ENCODE results near the gene TACC2. TPM values are rescaled to one million over a fixed set of nuclear protein-coding genes. Genes with fewer than 3 reads are reported as not detected.

Gene TACC2
- total RNA-seq, 4 donors from 2014 or later: 31.0 to 52.5 (median 42.2) TPM

DNA sequence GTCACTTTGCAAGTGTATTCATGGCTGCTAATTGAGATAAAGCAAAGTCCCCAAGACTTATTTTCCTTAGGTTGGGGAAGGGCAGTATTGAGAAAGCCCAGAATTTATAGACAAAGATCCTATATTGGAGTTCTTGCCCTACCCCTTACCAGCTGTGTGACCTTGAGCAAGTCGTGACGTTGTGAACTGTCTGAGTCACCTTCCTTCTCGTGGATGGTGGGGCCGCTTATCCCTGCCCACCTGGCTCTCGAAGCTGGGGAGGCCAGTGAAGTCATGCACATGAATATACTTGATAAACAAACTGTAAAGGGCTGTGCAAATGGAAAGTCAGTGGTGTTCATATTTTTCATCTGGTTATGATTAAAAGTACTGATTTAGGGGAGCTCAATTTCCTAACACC is 127.4 kb downstream of the TACC2 start:
- H3K27me3 ChIP-seq: no peaks in the 10 kb centered on the region
- TF ChIP-seq EP300 (IDR thresholded peaks at IDR 0.05) (no peak), CTCF (IDR thresholded peaks at IDR 0.05) (no peak), POLR2A (IDR thresholded peaks at IDR 0.05) (no peak)
- H3K4me3 ChIP-seq: no peak overlapping the region
- WGBS, 2 donors: 62 to 63% methylated on average over 5 of the region's 5 CpGs
- H3K9me3 ChIP-seq: no peaks in the 10 kb centered on the region
- H3K36me3 ChIP-seq: no peaks in the 10 kb centered on the region
- H3K27ac ChIP-seq: peak overlapping the region in 1 of 4 donors; percentile 44
- peaks cover 0 to 40% (median 4%) of the 10 kb centered on the region in 4 donors for H3K4me1 ChIP-seq
- DNase-seq (ENCODE audit: low spot score in 2 of 2): no peak

DNA sequence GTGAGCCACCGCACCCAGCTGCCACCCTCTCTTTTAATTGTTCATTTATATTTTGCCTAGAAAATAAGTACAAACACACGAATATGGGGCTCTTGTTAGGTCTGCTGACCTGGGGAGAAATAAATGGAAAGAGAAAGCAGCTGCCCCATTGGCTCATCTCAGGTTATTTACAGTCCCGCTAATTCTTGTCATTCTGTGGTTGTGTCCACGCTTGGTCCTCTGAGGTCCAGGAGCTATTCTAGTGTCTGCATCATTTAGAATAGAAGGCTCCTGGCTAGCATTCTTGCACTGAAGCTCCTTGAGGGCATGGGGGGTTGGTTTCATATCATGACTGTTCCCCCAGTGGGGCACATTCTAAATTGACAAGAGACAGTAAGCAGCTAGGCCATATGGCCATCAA is 128.5 kb downstream of the TACC2 start:
- H3K27ac ChIP-seq: no peak overlapping the region
- no peak for DNase-seq (ENCODE audit: low spot score in 2 of 2)
- H3K36me3 ChIP-seq: no peaks in the 10 kb centered on the region
- H3K27me3 ChIP-seq: no peaks in the 10 kb centered on the region
- H3K4me1 ChIP-seq: peaks cover 0 to 32% (median 2%) of the 10 kb centered on the region in 4 donors
- H3K9me3 ChIP-seq: no peaks in the 10 kb centered on the region
- H3K4me3 ChIP-seq: no peak overlapping the region
- TF ChIP-seq EP300 (IDR thresholded peaks at IDR 0.05) (no peak), POLR2A (IDR thresholded peaks at IDR 0.05) (no peak), CTCF (IDR thresholded peaks at IDR 0.05) (no peak)
- 94 to 97% methylated on average over 4 of the region's 4 CpGs for WGBS, 2 donors

DNA sequence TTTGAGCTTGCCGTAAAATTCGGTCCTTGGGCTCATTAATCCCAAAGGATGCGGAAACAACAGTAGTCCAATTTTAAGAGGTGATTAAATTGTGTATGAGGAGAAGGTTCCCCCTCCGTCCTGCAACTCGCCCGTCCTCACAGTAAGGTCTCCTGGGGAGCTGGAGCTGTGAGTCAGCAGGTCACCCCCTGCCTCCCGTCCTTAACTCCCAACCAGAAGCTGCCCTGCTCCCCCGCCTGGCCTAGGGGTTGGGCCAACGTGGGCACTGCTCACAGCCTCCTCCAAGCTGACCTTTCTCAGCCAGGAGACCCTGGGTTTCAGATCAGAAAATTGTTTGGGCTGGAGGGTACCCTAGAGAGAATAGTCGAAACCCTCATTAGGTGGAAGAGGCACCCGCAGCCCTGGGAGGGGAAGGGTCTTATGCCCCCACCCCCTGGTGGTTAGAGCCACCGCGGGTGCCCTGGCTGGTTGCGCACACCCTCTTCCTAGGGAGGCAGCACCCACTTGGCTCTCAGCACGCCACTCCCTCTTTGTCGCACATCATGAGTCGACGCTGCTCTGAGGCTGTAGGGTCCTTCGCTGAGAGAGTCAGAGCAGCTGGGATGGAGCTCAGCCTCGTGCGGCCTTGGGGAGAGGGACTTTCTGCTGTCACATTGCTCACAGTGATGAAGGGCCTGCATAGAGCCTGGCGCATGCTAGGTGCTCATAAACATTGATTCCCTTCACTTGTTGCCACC is 131.2 kb downstream of the TACC2 start:
- DNase-seq (ENCODE audit: low spot score in 2 of 2): no peak
- 80 to 83% methylated on average over 22 of the region's 22 CpGs for WGBS, 2 donors
- Histone ChIP-seq H3K27ac (no peak overlapping the region), H3K4me3 (no peak overlapping the region), H3K9me3 (no peaks in the 10 kb centered on the region), H3K27me3 (no peaks in the 10 kb centered on the region), H3K4me1 (peaks cover 0 to 18% (median 0%) of the 10 kb centered on the region in 4 donors), H3K36me3 (no peaks in the 10 kb centered on the region)
- no peak for TF ChIP-seq CTCF (IDR thresholded peaks at IDR 0.05)
- TF ChIP-seq EP300 (IDR thresholded peaks at IDR 0.05): no peak
- no peak for TF ChIP-seq POLR2A (IDR thresholded peaks at IDR 0.05)

GRCh38 chr10:122121059-122121458 is 132.1 kb downstream of the TACC2 start:
- WGBS, 2 donors: 90 to 95% methylated on average over 5 of the region's 5 CpGs
- Histone ChIP-seq H3K4me3 (no peak overlapping the region), H3K27ac (no peak overlapping the region), H3K4me1 (peaks cover 0 to 9% (median 0%) of the 10 kb centered on the region in 4 donors), H3K9me3 (no peaks in the 10 kb centered on the region), H3K27me3 (no peaks in the 10 kb centered on the region), H3K36me3 (no peaks in the 10 kb centered on the region)
- TF ChIP-seq POLR2A (IDR thresholded peaks at IDR 0.05): no peak
- TF ChIP-seq CTCF (IDR thresholded peaks at IDR 0.05): no peak
- no peak for TF ChIP-seq EP300 (IDR thresholded peaks at IDR 0.05)
- no peak for DNase-seq (ENCODE audit: low spot score in 2 of 2)

- no peaks in the 10 kb centered on the region for H3K27me3 ChIP-seq
- peaks cover 0 to 11% (median 3%) of the 10 kb centered on the region in 4 donors for H3K4me1 ChIP-seq
- no peak overlapping the region for H3K4me3 ChIP-seq
- no peaks in the 10 kb centered on the region for H3K9me3 ChIP-seq
- DNase-seq (ENCODE audit: low spot score in 2 of 2): no peak
- no peaks in the 10 kb centered on the region for H3K36me3 ChIP-seq
- no peak for TF ChIP-seq POLR2A (IDR thresholded peaks at IDR 0.05)
- no peak for TF ChIP-seq EP300 (IDR thresholded peaks at IDR 0.05)
- TF ChIP-seq CTCF (IDR thresholded peaks at IDR 0.05): no peak
- no peak overlapping the region for H3K27ac ChIP-seq
- WGBS, 2 donors: 71 to 80% methylated on average over 8 of the region's 8 CpGs
Observed at GRCh38 chr10:122122493-122122892, 133.5 kb downstream of the TACC2 start.

Measured in tibial nerve (tissue), 4 donors.